NCI-H748 (cell line): ENCODE measurements around the gene CCDC92.
"Not testable (repeated sequence)": the region's sequence is repeated elsewhere in the genome, so short reads cannot be mapped to it uniquely, and the experiment has no call there.

ENCODE experiments used
- DNase-seq: peaks from one replicate; lab custom pipeline; 2025; ENCODE audit not compliant: unreplicated experiment; lab: John Stamatoyannopoulos, UW

The CCDC92 gene

DNA sequence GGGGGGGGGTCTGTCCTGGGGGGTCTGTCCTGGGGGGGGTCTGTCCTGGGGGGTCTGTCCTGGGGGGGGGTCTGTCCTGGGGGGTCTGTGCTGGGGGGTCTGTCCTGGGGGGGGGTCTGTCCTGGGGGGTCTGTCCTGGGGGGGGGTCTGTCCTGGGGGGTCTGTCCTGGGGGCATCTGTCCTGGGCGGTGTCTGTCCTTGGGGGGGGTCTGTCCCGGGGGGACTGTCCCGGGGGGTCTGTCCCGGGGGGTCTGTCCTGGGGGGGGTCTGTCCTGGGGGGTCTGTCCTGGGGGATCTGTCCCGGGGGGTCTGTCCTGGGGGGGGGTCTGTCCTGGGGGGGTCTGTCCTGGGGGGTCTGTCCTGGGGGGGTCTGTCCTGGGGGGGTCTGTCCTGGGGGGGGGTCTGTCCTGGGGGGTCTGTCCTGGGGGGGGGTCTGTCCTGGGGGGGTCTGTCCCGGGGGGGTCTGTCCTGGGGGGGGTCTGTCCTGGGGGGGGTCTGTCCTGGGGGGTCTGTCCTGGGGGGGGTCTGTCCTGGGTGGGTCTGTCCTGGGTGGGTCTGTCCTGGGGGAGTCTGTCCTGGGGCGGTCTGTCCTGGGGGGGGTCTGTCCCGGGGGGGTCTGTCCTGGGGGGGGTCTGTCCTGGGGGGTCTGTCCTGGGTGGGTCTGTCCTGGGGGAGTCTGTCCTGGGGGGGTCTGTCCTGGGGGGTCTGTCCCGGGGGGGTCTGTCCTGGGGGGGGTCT, 60.8 kb downstream of the CCDC92 start:
- DNase-seq = not testable (repeated sequence)

DNA sequence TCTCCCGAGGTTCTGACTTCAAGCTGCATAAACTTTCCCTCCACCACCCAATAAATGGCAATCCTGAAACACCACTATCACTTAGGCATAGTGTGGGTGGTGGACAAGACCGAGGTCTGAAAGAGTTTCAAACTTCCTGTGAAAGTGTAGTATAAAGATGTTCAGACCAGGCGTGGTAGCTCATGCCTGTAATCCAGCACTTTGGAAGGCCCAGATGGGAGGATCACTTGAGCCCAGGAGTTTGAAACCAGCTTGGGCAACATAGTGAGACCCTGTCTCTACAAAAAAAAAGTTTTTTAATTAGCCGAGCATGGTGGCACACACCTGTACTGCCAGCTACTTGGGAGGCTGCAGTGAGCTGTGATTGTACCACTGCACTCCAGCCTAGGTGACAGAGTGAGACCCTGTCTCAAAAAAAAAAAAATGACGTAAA, 61.9 kb downstream of the CCDC92 start:
- peak; percentile 28 for DNase-seq

DNA sequence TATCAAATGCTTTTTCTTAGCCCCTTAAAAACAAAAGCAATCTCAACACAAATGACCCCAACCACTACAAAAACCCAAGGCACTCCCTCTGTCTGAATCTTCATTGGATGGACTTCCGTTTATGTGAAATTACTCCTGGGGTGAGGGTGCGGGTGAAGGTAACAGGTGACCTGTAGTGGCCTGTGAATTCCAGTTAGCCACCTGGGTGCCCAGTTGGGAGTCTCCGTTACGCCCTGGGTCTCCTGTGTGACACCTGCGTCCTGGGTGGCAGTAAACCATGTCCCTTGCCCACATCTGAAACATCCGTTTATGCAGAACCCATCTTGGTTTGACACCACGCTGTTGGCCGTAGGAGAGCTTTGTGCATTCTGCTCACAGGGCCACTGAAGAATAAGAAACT, 62.6 kb downstream of the CCDC92 start:
- DNase-seq = no peak

DNA sequence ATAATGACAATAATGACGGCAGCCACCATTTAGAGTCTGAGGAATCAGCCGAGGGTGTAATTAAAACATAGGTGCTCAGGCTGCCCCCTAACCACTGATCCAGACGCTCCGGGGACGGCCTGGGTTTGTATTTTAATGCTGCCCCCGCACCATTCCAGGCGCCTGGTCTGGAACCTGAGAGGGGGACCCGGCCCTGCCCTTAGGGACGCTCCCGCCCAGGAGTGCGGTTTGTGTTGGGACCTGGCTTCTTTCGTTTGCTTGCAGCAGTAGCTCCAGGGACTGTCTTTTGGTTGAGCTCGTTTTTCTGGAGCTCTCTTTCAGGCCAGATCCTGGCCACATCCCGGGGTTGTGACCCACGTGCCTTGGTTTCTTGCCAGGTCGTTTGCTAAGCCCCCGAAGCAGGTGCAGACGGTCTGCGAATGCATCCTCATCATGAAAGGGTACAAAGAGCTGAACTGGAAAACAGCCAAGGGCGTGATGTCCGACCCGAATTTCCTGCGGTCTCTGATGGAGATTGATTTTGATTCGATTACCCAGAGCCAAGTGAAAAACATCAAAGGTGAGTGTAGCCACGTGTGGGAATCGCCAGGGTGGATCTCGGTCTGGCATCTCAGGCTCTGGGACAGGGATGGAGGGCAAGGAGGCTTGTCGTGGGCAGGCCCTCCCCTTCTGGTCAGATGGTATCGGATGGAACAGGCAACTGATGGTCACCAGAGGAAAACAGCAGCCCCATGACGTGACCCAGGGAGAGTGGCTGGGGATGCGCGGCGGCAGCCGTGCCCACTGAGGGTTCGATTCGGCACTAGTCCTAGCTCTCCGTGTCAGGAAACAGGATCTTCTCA, 63.5 kb downstream of the CCDC92 start:
- peak; percentile 66 for DNase-seq

DNA sequence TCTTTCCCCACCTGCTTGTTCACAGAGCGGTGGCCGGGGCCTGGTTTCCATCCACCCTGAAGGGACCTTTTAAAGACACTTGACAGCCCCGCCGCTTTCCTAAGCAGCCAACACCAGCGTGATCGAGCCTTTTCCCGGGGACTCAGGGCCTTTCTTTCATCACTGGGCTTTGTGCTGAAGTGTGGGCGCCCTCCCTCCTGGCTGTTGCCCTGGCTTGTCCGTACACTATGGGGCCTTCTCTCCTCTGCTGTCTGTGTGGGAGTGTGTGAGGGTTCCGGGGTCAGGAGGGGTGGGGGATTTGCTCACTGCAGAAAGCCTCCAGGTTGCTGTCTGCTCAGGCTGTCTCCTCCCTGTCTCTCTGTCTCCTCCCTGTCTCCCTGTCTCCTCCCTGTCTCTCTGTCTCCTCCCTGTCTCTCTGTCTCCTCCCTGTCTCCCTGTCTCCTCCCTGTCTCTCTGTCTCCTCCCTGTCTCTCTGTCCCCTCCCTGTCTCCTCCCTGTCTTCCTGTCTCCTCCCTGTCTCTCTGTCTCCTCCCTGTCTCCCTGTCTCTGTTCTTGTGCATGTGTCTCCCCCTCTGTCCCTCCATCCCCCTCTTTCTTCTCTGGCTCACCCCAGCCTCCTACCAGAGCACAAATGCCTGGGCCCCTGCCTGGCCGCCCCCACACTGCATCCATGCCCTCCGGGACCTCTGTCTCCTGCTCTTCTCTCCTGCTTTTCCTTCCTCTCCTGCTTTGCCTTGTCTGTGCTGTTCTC, 64.7 kb downstream of the CCDC92 start:
- DNase-seq = no peak

DNA sequence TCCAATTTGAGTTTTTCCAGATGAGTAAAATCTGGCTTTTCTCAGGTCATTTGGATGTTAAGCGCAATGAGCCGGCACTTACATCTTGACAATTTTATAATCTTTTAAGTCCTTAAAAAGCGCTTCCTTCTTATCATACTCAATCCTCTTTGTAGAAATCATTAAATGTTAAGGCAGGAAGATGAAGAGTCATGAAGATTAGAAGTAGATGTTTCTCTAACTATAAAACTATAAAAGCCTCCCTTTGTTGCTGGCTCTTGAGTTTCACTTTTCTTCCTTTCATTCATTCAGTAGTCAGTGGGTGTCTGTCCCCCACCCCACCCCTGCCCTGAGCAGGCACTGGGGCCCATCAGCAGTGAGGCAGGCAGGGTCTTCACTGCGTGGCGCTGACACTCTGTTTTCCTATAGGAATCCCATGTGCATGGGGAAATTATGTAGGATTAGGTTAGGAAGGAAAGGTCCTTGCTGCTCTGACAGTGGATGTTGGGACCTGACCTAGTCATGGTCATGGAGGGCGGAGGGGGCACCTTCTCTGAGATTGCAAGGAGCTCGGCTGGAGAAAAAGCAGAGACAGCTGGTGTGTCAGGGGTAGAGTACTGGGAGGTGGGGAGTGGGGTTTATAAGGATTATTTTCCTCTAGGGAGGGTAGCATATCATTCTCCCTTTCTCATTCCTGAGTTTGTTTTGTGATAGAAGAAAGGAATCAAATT, 65.8 kb downstream of the CCDC92 start:
- DNase-seq = no peak

DNA sequence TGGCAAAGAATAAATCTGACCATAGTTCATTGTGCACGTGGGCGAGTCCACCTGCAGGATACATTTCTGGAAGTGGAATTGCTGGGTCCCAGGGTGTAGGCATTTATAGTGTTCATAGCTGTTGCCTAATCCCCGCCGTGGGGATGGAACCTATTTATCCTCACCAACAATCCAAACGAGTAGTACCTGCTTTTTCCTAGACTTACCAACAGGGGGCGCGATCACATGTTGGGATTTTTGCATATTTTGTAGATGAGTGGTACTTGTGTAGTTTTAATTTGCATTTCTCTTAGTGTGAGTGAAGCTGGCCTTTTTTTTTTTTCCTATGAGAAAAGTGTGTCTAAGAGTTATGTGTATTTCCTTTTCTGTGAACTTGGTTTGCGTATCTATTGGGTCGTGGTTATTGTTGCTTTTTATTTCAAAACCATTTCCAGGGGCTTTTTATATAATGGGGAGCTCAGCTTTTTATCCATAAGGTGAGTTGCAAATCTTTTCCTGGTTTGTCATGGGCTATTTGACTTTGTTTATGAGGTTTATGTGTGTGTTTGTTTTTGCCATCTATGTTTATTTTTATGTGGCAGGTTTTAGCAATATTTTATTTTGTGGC, 67.2 kb downstream of the CCDC92 start:
- DNase-seq = peak; percentile 53

DNA sequence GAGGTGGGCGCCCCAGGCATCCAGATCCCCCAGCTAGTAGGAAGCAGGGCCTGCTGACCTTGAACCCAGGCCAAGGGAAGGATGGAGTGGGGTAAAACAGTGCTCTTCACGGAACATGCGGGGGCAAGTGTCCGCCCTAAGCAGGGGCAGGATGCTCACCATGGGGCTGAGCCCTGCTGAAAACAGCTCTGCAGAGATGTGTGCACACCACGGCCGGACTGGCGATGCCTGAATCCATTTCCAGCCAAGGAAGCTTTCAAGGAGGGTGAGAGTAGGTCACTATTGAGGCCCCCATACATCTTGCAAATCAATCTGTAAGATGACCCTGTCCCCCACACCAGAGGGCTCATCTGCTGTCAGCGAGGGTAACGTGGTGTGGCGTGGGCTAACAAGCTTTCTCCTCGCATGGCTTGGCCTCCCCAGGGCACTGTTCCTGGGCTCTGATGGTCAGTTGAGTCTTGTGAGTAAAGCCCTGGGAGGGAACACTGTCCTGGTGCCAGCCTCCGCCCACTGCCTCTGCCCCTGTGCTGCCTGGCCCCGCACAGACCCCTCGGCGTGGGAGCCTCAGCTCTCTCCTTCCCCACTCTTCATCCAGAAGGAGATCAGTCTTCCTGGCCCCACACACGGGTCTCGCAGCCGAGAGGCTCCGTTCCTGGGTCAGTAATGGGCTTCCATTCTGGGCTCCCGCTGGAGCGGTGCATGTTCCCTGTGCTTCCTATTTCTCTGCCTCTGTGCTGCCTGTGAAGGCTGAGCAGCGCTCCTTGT, 69.1 kb downstream of the CCDC92 start:
- DNase-seq = no peak

DNA sequence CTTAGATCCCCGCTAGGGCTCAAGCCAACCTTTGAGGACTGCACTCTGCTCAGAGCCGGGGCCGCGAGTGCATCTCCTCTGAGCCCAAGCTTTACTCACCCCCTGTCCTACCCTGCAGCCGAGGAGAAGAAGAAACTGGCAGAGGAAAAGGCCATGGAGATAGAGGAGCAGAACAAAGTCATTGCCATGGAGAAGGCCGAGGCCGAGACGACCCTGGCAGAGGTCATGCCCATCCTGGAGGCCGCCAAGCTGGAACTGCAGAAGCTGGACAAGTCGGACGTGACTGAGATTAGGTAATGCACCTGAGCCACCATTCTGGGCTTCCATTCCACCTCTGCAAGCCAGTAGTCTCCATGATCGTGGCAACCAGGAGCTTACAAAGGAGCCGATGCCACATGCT, 69.8 kb downstream of the CCDC92 start:
- DNase-seq = no peak

DNA sequence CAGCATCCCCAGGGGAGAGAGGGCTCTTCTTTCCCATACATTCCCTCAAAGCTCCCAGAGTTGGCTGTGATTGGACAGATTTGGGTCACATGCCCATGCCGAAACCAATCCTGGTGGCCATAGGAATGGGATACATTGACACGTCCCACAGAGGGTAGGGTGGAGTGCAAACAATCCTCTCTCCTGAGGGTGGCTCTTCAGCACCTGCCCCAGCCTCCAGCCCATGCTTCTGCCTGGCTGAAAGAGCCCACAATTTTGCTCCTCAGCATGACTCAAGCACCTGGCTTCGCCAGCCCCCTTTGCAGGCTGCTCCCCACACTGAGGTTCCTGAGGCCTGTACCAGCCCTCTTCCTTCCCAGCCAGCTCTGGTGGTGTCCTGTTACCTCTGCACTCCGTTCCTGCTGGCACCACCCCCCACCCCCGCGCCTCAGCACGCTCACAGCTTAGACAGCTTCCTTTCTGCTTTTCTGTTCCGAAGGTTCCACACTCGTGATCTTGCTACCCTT, 71.7 kb downstream of the CCDC92 start:
- peak; percentile 14 for DNase-seq

DNA sequence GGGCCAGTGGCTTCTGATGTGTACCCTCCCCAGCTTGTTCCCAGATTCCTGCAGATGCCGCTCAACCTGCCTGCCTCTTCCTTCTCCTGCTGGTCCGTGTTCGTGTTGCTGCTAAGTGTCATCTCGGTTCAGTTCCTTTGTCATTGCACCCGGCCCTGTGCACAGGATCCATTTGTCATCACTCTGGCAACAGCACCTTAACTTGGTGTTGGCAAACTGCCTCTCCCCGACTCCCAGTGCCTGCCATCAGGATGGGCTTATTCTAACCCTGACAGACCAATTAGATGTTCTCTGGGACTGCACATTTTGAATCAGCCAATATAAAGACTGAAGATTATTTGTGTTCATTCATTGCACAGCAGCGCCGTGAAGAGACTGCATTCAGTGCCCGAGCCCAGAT, 73.3 kb downstream of the CCDC92 start:
- DNase-seq = no peak

DNA sequence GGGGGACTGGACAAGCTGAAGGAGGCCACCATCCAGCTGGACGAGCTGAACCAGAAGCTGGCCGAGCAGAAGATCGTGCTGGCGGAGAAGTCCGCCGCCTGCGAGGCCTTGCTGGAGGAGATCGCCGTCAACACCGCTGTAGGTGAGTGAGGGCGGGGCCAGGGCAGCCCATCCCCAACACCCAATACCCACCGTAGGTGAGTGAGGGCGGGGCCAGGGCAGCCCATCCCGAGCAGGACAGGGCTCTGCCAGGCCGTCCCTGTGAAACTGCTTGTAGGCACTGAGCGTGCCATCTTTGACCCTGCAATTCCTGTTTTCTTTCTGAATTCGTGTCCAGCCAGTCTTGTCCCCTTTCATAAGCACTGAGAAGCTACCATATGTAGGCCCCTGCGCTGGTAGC, 74.0 kb downstream of the CCDC92 start:
- no peak for DNase-seq

DNA sequence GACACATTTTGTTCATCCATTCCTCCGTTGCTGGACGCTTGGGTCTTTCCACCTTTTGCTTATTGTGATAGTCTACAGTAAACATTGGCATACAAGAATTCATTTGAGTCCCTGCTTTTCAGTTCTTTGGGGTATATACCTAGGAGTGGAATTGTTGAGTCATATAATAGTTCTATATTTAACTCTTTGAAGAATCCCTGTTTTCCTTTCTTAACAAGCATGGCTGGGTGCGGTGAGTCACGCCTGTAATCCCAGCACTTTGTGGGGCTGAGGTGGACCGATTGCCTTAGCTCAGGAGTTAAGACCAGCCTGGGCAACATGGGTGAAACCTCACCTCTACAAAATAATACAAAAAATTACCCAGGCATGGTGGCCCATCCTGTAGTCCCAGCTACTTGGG, 75.4 kb downstream of the CCDC92 start:
- DNase-seq = no peak

DNA sequence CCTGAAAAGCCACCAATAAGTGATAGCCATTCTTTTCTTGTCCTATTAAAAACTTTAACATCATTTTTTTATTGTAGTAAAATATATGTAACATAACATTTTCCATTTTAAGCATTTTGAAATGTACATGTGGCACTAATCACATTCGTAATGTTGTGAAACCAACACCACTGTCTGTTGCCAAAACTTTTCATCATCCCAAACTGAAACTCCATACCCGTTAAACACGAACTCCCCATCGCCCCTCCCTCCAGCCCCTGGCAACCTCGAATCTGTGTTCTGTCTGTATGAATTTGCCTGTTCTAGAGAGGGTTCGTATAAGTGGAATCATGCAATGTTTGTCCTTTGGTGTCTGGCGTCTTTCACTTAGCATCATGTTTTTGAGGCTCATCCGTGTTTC, 75.9 kb downstream of the CCDC92 start:
- DNase-seq = no peak

DNA sequence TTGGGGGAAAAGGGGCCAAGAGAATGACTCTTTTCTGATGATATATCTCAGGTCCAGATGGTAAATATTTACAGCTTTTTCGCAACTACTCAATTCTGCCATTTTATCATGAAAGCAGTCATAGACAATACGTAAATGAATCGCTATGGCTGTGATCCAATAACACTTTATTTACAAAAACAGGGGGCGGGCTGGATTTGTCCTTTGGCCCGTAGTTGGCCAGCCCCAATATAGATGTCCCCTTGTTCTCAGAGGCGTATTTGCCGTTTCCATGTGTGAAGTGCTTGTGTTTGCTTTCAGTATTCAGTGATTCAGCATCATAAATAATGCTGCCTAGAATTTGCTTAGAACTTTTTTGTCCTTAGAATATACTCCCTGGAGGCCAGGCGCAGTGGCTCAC, 77.2 kb downstream of the CCDC92 start:
- DNase-seq = peak; percentile 11

DNA sequence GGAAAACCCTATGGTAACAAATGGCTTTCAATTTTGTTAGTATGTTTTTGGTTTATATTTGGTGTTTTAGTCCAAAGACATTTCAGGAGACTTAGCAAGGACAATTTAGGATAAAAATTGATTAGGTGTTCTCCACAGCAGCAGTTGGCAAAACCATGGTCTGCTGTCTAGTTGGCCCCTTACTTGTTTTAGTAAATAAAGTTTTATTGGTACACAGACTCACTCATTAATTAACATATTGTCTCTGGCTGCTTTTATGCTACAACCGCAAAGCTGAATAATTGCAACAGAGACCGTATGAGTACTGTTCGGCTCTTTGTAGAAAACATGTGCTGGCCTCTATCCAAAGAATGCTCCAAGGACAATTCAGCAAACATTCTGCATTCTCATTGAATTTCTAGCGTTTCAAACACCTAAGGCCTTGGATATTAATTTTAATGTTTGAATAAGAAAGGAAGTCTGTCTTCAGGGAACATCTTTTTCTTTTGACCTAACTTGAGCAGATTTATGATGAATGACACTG, 77.7 kb downstream of the CCDC92 start:
- no peak for DNase-seq

DNA sequence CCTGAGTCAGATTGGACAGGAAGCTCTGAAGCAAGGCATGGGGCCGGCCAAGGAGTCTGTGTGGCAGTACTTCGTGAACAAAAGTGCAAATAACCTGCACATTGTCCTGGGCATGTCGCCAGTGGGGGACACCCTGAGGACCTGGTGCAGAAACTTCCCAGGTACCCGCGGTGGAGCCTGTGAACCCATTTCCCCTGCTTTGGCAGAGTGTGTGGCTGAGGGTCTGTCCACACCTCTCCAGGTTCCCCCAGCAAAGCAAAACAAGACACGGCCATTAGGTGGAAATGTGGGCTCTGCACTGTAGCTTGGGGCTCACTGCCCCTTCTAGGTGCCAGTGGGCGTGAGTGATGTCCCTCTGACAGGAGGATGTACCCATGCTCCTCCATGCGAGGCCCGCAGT, 79.4 kb downstream of the CCDC92 start:
- no peak for DNase-seq

DNA sequence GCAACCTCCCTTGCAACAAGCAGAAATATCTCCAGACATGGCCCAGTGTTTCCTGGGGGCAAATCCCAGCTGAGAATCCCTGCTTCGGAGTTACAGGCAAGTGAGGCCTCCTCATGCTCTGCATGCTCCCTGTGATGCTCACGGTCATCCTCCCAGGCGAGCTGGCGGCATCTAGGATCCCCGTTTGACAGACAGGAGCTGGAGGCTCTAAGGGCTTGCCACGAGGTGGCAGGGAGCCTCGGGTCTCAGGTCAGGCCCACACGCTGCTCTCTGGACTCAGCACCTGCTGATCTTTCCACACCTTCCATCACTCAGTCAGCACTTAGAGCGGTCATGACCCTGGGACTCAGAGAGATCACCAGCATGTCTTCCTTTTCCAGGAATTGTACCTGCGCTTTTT, 79.8 kb downstream of the CCDC92 start:
- no peak for DNase-seq

DNA sequence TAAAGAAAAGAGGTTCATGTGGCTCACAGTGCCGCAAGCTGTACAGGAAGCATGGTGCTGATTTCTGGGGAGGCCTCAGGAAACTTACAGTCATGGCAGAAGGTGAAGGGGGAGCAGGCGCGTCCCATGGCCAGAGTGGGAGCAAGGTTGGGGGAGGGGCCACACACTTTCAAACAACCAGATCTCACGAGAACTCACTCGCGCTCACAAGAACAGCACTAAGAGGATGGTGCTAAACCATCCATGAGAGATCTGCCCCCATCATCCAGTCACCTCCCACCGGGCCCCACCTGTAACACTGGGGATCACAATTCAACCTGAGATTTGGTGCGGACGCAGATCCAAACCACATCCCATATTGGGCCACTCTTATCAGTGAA, 80.5 kb downstream of the CCDC92 start:
- DNase-seq = no peak
